H1 (cell line): Measurements from ENCODE around the gene COQ8A. TPM values are rescaled to one million over a fixed set of nuclear protein-coding genes. Genes with fewer than 3 reads are reported as not detected.
"Not testable (repeated sequence)": the region's sequence is repeated elsewhere in the genome, so short reads cannot be mapped to it uniquely, and the experiment has no call there.

Source experiments
- CTCF ChIA-PET: fragments of 300-600 bp; sonication (Branson Sonifier 250); formaldehyde crosslinking; loops from one replicate; lab custom pipeline; 2021; ENCODE audit not compliant: partially characterized antibody; lab: Charles Lee
- POLR2A ChIA-PET: fragments of 300-600 bp; sonication (Branson Sonifier 250); formaldehyde crosslinking; loops from one replicate; lab custom pipeline; 2021; ENCODE audit warnings: inconsistent platforms; ENCODE audit not compliant: partially characterized antibody; lab: Charles Lee
- DNase-seq, 2 experiments: peaks; one replicate each; pipeline versions ENCODE4 v3.0.0 to v3.0.0-alpha.2; 2010 to 2022; ENCODE audit warnings: low spot score in 2 of 2, low read depth in 1 of 2, mixed read lengths in 1 of 2
- FAIRE-seq: peaks from 2 replicates; lab custom pipeline; 2011; peaks lifted over from hg19 to GRCh38; lab: Jason Lieb, UNC
- H2AFZ ChIP-seq: 2 replicates; pipeline ENCODE4 v1.8.1; 2012; ENCODE audit warnings: low read length, inconsistent platforms
- H2AK5ac ChIP-seq: 2 replicates; pipeline ENCODE4 v1.6.1; 2013; ENCODE audit warnings: low read depth, low read length
- H2BK120ac ChIP-seq: replicated peaks from 2 replicates; pipeline ENCODE3; 2013; ENCODE audit warnings: low read depth, low read length, inconsistent platforms
- H2BK12ac ChIP-seq: 2 replicates; pipeline ENCODE4 v1.6.1; 2013; ENCODE audit warnings: low read depth, low read length
- H2BK15ac ChIP-seq: 2 replicates; pipeline ENCODE4 v1.6.1; 2013; ENCODE audit warnings: low read length
- H2BK20ac ChIP-seq: 2 replicates; pipeline ENCODE4 v1.6.1; 2013; ENCODE audit warnings: low read length
- H2BK5ac ChIP-seq: 2 replicates; pipeline ENCODE4 v1.6.1; 2013; ENCODE audit warnings: low read depth, low read length
- H3K14ac ChIP-seq: 2 replicates; pipeline ENCODE4 v1.6.1; 2013; ENCODE audit warnings: inconsistent platforms; ENCODE audit not compliant: insufficient read length
- H3K18ac ChIP-seq: 2 replicates; pipeline ENCODE4 v1.6.1; 2013; ENCODE audit warnings: low read length; ENCODE audit errors: extremely low read depth
- H3K23ac ChIP-seq: 2 replicates; pipeline ENCODE4 v1.6.1; 2013; ENCODE audit warnings: inconsistent platforms; ENCODE audit not compliant: insufficient read length
- H3K23me2 ChIP-seq: 2 replicates; pipeline ENCODE4 v1.6.1; 2013; ENCODE audit warnings: low read depth, low read length
- H3K27ac ChIP-seq: 2 replicates; pipeline ENCODE4 v1.6.1; 2011; ENCODE audit warnings: low read depth, low read length, inconsistent platforms
- H3K27me3 ChIP-seq, 4 experiments: replicated peaks in 1 of 4; 1 replicate in 1 of 4; 2 replicates in 3 of 4; pipeline versions ENCODE4 v1.6.1 to v1.8.1; 2011 to 2013; ENCODE audit warnings: low read length in 3 of 4, mild to moderate bottlenecking in 3 of 4, inconsistent platforms in 2 of 4, mixed read lengths in 2 of 4, moderate library complexity in 1 of 4; ENCODE audit not compliant: control insufficient read depth in 3 of 4, insufficient read depth in 3 of 4; ENCODE audit errors: extremely low read depth in 1 of 4
- H3K36me3 ChIP-seq, 4 experiments: 2 replicates each; pipeline versions ENCODE4 v1.6.1 to v1.8.1; 2011 to 2013; ENCODE audit warnings: mild to moderate bottlenecking in 4 of 4, low read length in 3 of 4, moderate library complexity in 2 of 4, control low read depth in 1 of 4, inconsistent platforms in 1 of 4; ENCODE audit not compliant: insufficient read depth in 4 of 4, control insufficient read depth in 2 of 4
- H3K4ac ChIP-seq: replicated peaks from 2 replicates; pipeline ENCODE3; 2013; ENCODE audit warnings: low read length, low read depth, mixed read lengths, inconsistent platforms; ENCODE audit not compliant: insufficient read length
- H3K4me1 ChIP-seq, 4 experiments: replicated peaks in 1 of 4; 1 replicate in 1 of 4; 2 replicates in 3 of 4; pipeline versions ENCODE4 v1.6.1 to v1.8.1; 2011 to 2013; ENCODE audit warnings: low read length in 3 of 4, inconsistent platforms in 2 of 4, mixed read lengths in 1 of 4; ENCODE audit not compliant: insufficient read depth in 4 of 4, control insufficient read depth in 3 of 4
- H3K4me2 ChIP-seq, 2 experiments: 2 replicates each; pipeline versions ENCODE4 v1.6.1 to v1.8.1; 2011 to 2013; ENCODE audit warnings: low read depth in 2 of 2, low read length in 2 of 2, control low read depth in 1 of 2, inconsistent platforms in 1 of 2, mild to moderate bottlenecking in 1 of 2; ENCODE audit not compliant: insufficient read depth in 1 of 2
- H3K4me3 ChIP-seq, 4 experiments: fragments of 200-600, 300-600 bp in 1 of 4; sonication (generic), shearing (Covaris generic), sonication (Bioruptor Twin) in 1 of 4; 2 replicates each; pipeline versions ENCODE4 v1.5.1 to v1.8.1; 2011 to 2016; ENCODE audit warnings: low read length in 4 of 4, low read depth in 3 of 4, control low read depth in 2 of 4, inconsistent platforms in 2 of 4, mild to moderate bottlenecking in 2 of 4, mixed read lengths in 1 of 4, moderate library complexity in 1 of 4; ENCODE audit not compliant: insufficient read depth in 2 of 4; ENCODE audit errors: extremely low read depth in 1 of 4
- H3K56ac ChIP-seq: replicated peaks from 2 replicates; pipeline ENCODE3; 2013; ENCODE audit warnings: low read depth, mild to moderate bottlenecking, mixed read lengths, low read length, inconsistent platforms; ENCODE audit not compliant: insufficient read length
- H3K79me1 ChIP-seq: 2 replicates; pipeline ENCODE4 v1.6.1; 2013; ENCODE audit warnings: low read depth, low read length, control low read depth
- H3K79me2 ChIP-seq, 2 experiments: 2 replicates each; pipeline versions ENCODE4 v1.6.1 to v1.8.1; 2012 to 2013; ENCODE audit warnings: low read length in 2 of 2, mild to moderate bottlenecking in 2 of 2, inconsistent platforms in 1 of 2; ENCODE audit not compliant: insufficient read depth in 2 of 2, control insufficient read depth in 1 of 2
- H3K9ac ChIP-seq, 4 experiments: replicated peaks in 1 of 4; 1 replicate in 1 of 4; 2 replicates in 3 of 4; pipeline versions ENCODE4 v1.6.1 to v1.8.1; 2011 to 2013; ENCODE audit warnings: low read depth in 3 of 4, low read length in 3 of 4, control low read depth in 2 of 4, mild to moderate bottlenecking in 2 of 4, moderate library complexity in 2 of 4, inconsistent platforms in 1 of 4; ENCODE audit errors: extremely low read depth in 1 of 4
- H3K9me3 ChIP-seq, 2 experiments: 2 replicates each; pipeline versions ENCODE4 v1.6.1 to v1.8.1; 2012 to 2013; ENCODE audit warnings: mild to moderate bottlenecking in 2 of 2, moderate library complexity in 2 of 2, control low read depth in 1 of 2, inconsistent platforms in 1 of 2, low read depth in 1 of 2, low read length in 1 of 2, mixed read lengths in 1 of 2; ENCODE audit not compliant: insufficient read depth in 2 of 2
- H4K20me1 ChIP-seq, 2 experiments: replicated peaks in 1 of 2; 2 replicates each; pipeline versions ENCODE3 to v1.8.1; 2011 to 2013; ENCODE audit warnings: inconsistent platforms in 2 of 2, low read length in 2 of 2, mild to moderate bottlenecking in 1 of 2; ENCODE audit not compliant: insufficient read depth in 2 of 2, control insufficient read depth in 1 of 2
- H4K5ac ChIP-seq: 2 replicates; pipeline ENCODE4 v1.6.1; 2013; ENCODE audit warnings: low read length, low read depth, mixed read lengths, inconsistent platforms; ENCODE audit not compliant: insufficient read length
- H4K8ac ChIP-seq: 2 replicates; pipeline ENCODE4 v1.8.0; 2013; ENCODE audit warnings: mild to moderate bottlenecking, moderate library complexity, low read length, inconsistent platforms; ENCODE audit not compliant: insufficient read depth; ENCODE audit errors: extremely low read depth
- H4K91ac ChIP-seq: replicated peaks from 2 replicates; pipeline ENCODE3; 2013; ENCODE audit warnings: low read length, mixed read lengths, inconsistent platforms; ENCODE audit not compliant: insufficient read length
- WGBS, 2 experiments: shearing (Covaris generic) in 1 of 2; methylation state at CpG; one replicate each; pipeline versions ENCODE4 v1.1.6 to v1.1.7; 2013 to 2015; ENCODE audit warnings: low lambda C conversion rate in 2 of 2, mixed read lengths in 2 of 2, inconsistent platforms in 1 of 2, low coverage in 1 of 2, missing lambda C conversion rate in 1 of 2; ENCODE audit not compliant: insufficient replicate concordance in 2 of 2, insufficient coverage in 1 of 2, insufficient read length in 1 of 2; ENCODE audit errors: extremely low coverage in 1 of 2, missing lambda C conversion rate in 1 of 2; 5-methylcytosine and 5-hydroxymethylcytosine counted together
- polyA plus RNA-seq, 7 experiments: library from polyadenylated mRNA; depleted of rRNA in 3 of 7; stranded (reverse) in 5 of 7; unstranded in 2 of 7; fragments of >200 nt in 5 of 7; fragments of 200-250 nt in 2 of 7; gene quantifications; 1 replicate in 5 of 7; 2 replicates in 1 of 7; 4 replicates in 1 of 7; pipeline versions ENCODE4 v1.2.1 to v1.2.3, GENCODE V29; 2011 to 2013; ENCODE audit warnings: missing spikeins in 2 of 7, mixed read lengths in 2 of 7
- total RNA-seq: library from RNA; stranded (reverse); fragmentation: NEBNext Ultra II Directional; extraction: Animal tissue kit (Norgen Biotek cat#: 25700); gene quantifications from 2 replicates; pipeline ENCODE4 v1.2.1, GENCODE V29; 2021

COQ8A gene
- total and polyA plus RNA-seq, 2 of the 8 experiments (the other 6 are each of a cell fraction or from before 2014, with no cell fraction given) = 28.5 to 38.9 TPM

DNA sequence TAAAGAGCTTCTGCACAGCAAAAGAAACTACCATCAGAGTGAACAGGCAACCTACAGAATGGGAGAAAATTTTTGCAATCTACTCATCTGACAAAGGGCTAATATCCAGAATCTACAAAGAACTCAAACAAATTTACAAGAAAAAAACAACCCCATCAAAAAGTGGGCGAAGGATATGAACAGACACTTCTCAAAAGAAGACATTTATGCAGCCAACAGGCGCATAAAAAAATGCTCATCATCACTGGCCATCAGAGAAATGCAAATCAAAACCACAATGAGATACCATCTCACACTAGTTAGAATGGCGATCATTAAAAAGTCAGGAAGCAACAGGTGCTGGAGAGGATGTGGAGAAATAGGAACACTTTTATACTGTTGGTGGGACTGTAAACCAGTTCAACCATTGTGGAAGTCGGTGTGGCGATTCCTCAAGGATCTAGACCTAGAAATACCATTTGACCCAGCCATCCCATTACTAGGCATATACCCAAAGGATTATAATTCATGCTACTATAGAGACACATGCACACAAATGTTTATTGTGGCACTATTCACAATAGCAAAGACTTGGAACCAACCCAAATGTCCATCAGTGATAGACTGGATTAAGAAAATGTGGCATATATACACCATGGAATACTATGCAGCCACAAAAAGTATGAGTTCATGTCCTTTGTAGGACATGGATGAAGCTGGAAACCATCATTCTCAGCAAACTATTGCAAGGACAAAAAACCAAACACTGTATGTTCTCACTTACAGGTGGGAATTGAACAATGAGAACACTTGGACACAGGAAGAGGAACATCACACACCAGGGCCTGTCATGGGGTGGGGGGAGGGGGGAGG lies 10.6 kb upstream of the COQ8A start:
- H3K56ac ChIP-seq, H2BK120ac ChIP-seq, H3K9ac ChIP-seq, H2AK5ac ChIP-seq, CTCF ChIA-PET, DNase-seq, H4K91ac ChIP-seq, H3K4ac ChIP-seq, H2BK12ac ChIP-seq, H3K4me1 ChIP-seq, H3K4me2 ChIP-seq, FAIRE-seq, H3K79me2 ChIP-seq, H4K8ac ChIP-seq, H3K23ac ChIP-seq, H4K5ac ChIP-seq, H2AFZ ChIP-seq, H3K9me3 ChIP-seq, H2BK5ac ChIP-seq, H3K27me3 ChIP-seq, H3K27ac ChIP-seq, H3K36me3 ChIP-seq, POLR2A ChIA-PET, H3K4me3 ChIP-seq, H3K18ac ChIP-seq, H3K79me1 ChIP-seq, H3K23me2 ChIP-seq, H2BK15ac ChIP-seq, H4K20me1 ChIP-seq, H3K14ac ChIP-seq, H2BK20ac ChIP-seq: not testable (repeated sequence)
- 73% methylated on average over 4 of the region's 5 CpGs; no CpG with 5 or more reads in 1 of the 2 experiments for WGBS, 2 experiments
